ENCODE results near the gene ERF. TPM values are rescaled to one million over a fixed set of nuclear protein-coding genes. Genes with fewer than 3 reads are reported as not detected.

Gene ERF
- polyA plus RNA-seq, 5 donors: 31.0 to 58.4 (median 42.0) TPM

- peak; percentile 92 to 93 for DNase-seq
These were observed 10.3 kb downstream of the ERF start for GRCh38 chr19:42244347-42245220.

GRCh38 chr19:42242512-42243409 lies 12.2 kb downstream of the ERF start, which contains the start of gene GSK3A:
GSK3A (minus strand) TSS chr19:42242602; CDS start chr19:42242465, 137 bp downstream.
- DNase-seq: peak; percentile 99

GRCh38 chr19:42242069-42242511 lies 12.8 kb downstream of the ERF start:
- no peak for DNase-seq

GRCh38 chr19:42241279-42241678 lies 13.6 kb downstream of the ERF start:
- no peak for DNase-seq

GRCh38 chr19:42239544-42240220 lies 15.2 kb downstream of the ERF start:
- DNase-seq: no peak

GRCh38 chr19:42235181-42235580 lies 19.7 kb downstream of the ERF start:
- DNase-seq: no peak

- DNase-seq: no peak
These were observed 20.6 kb downstream of the ERF start for GRCh38 chr19:42234364-42234763.

- DNase-seq: no peak
These were observed 21.1 kb downstream of the ERF start for GRCh38 chr19:42233678-42234292.

GRCh38 chr19:42233106-42233505 lies 21.8 kb downstream of the ERF start:
- DNase-seq: no peak

GRCh38 chr19:42232435-42232834 lies 22.5 kb downstream of the ERF start:
- DNase-seq: no peak

- DNase-seq: no peak
These were observed 24.4 kb downstream of the ERF start for GRCh38 chr19:42230571-42230970.

- DNase-seq: no peak
These were observed 25.0 kb downstream of the ERF start for GRCh38 chr19:42229855-42230351.

- no peak for DNase-seq
These were observed 25.6 kb downstream of the ERF start for GRCh38 chr19:42229301-42229854.

- DNase-seq: no peak
These were observed 26.3 kb downstream of the ERF start for GRCh38 chr19:42228641-42229040.

- DNase-seq: no peak
These were observed 28.0 kb downstream of the ERF start for GRCh38 chr19:42226886-42227285.

GRCh38 chr19:42225718-42226292 lies 29.1 kb downstream of the ERF start:
- DNase-seq: no peak

GRCh38 chr19:42224940-42225717 lies 29.8 kb downstream of the ERF start:
- no peak for DNase-seq

- DNase-seq: no peak
These were observed 34.2 kb downstream of the ERF start for GRCh38 chr19:42220751-42221097.

GRCh38 chr19:42219812-42220750 lies 34.8 kb downstream of the ERF start, which contains the start of gene ZNF526:
ZNF526 (plus strand) TSS chr19:42220312; CDS start chr19:42224404, 4,092 bp downstream.
- DNase-seq: peak; percentile 97 to 98
